Trophoblast cell (in vitro differentiated cells and primary cell): ENCODE data around the gene ALS2CL.

Source experiments
- DNase-seq, 2 donors: peaks; one replicate each; pipeline ENCODE4 v3.0.0-alpha.2; 2016
- H2AFZ ChIP-seq: 2 replicates; pipeline ENCODE4 v1.6.1; 2013; ENCODE audit warnings: low read length, moderate library complexity, mild to moderate bottlenecking; ENCODE audit not compliant: insufficient read depth, poor library complexity
- H2AK5ac ChIP-seq: 2 replicates; pipeline ENCODE4 v1.6.1; 2013; ENCODE audit warnings: mild to moderate bottlenecking, low read length
- H2BK120ac ChIP-seq: 2 replicates; pipeline ENCODE4 v1.6.1; 2013; ENCODE audit warnings: low read length, mild to moderate bottlenecking, moderate library complexity; ENCODE audit not compliant: insufficient read depth, poor library complexity
- H2BK12ac ChIP-seq: 2 replicates; pipeline ENCODE4 v1.6.1; 2013; ENCODE audit warnings: mild to moderate bottlenecking, low read length, moderate library complexity
- H2BK5ac ChIP-seq: 2 replicates; pipeline ENCODE4 v1.6.1; 2013; ENCODE audit warnings: low read length, low read depth, moderate library complexity, mild to moderate bottlenecking; ENCODE audit not compliant: poor library complexity
- H3K14ac ChIP-seq: 2 replicates; pipeline ENCODE4 v1.6.1; 2013; ENCODE audit warnings: mild to moderate bottlenecking, low read length
- H3K18ac ChIP-seq: 2 replicates; pipeline ENCODE4 v1.6.1; 2013; ENCODE audit warnings: mild to moderate bottlenecking, low read length
- H3K23ac ChIP-seq: 2 replicates; pipeline ENCODE4 v1.6.1; 2013; ENCODE audit warnings: low read length
- H3K27ac ChIP-seq: 2 replicates; pipeline ENCODE4 v1.5.1; 2013; ENCODE audit warnings: low read depth, mild to moderate bottlenecking, inconsistent platforms, low read length, moderate library complexity
- H3K27me3 ChIP-seq: 2 replicates; pipeline ENCODE4 v1.6.1; 2013; ENCODE audit warnings: inconsistent platforms, mild to moderate bottlenecking, low read length, moderate library complexity; ENCODE audit not compliant: insufficient read depth
- H3K36me3 ChIP-seq, 2 experiments: 1 replicate in 1 of 2; 2 replicates in 1 of 2; pipeline ENCODE4 v1.6.1; 2013; ENCODE audit warnings: low read length in 2 of 2, mild to moderate bottlenecking in 2 of 2, moderate library complexity in 1 of 2; ENCODE audit not compliant: insufficient read depth in 2 of 2, control insufficient read depth in 1 of 2
- H3K4ac ChIP-seq: 2 replicates; pipeline ENCODE4 v1.6.1; 2013; ENCODE audit warnings: low read depth, mild to moderate bottlenecking, low read length, moderate library complexity
- H3K4me1 ChIP-seq, 2 experiments: 1 replicate in 1 of 2; 2 replicates in 1 of 2; pipeline ENCODE4 v1.6.1; 2013; ENCODE audit warnings: low read length in 2 of 2, mild to moderate bottlenecking in 2 of 2, moderate library complexity in 1 of 2; ENCODE audit not compliant: insufficient read depth in 2 of 2, control insufficient read depth in 1 of 2
- H3K4me2 ChIP-seq: 2 replicates; pipeline ENCODE4 v1.6.1; 2013; ENCODE audit warnings: inconsistent platforms, mild to moderate bottlenecking, low read length, moderate library complexity
- H3K4me3 ChIP-seq: 2 replicates; pipeline ENCODE4 v1.5.1; 2013; ENCODE audit warnings: mild to moderate bottlenecking, low read depth, low read length, inconsistent platforms
- H3K79me1 ChIP-seq: one replicate; pipeline ENCODE4 v1.6.1; 2013; ENCODE audit warnings: low read length
- H3K79me2 ChIP-seq: 2 replicates; pipeline ENCODE4 v1.6.1; 2013; ENCODE audit warnings: low read length, mild to moderate bottlenecking; ENCODE audit not compliant: control insufficient read depth, insufficient read depth, poor library complexity
- H3K9ac ChIP-seq: 2 replicates; pipeline ENCODE4 v1.6.1; 2013; ENCODE audit warnings: mild to moderate bottlenecking, low read length
- H3K9me3 ChIP-seq: 2 replicates; pipeline ENCODE4 v1.6.1; 2013; ENCODE audit warnings: low read depth, mild to moderate bottlenecking, control low read depth, inconsistent platforms, low read length; ENCODE audit not compliant: insufficient read depth
- H4K12ac ChIP-seq: 2 replicates; pipeline ENCODE4 v1.6.1; 2013; ENCODE audit warnings: low read depth, mild to moderate bottlenecking, low read length, moderate library complexity
- H4K8ac ChIP-seq: 2 replicates; pipeline ENCODE4 v1.6.1; 2013; ENCODE audit warnings: low read depth, mild to moderate bottlenecking, low read length, moderate library complexity
- H4K91ac ChIP-seq: one replicate; pipeline ENCODE4 v1.6.1; 2013; ENCODE audit warnings: low read depth, mild to moderate bottlenecking, low read length, moderate library complexity
- WGBS: extraction: QIAGEN DNeasy Blood & Tissue Kit; methylation state at CpG from one replicate; pipeline ENCODE4 v1.1.7; 2013; ENCODE audit warnings: missing lambda C conversion rate; ENCODE audit not compliant: insufficient read length, insufficient coverage; ENCODE audit errors: extremely low coverage; 5-methylcytosine and 5-hydroxymethylcytosine counted together

ALS2CL gene

GRCh38 chr3:46711760-46712159 lies 18.3 kb upstream of the ALS2CL start:
- Histone ChIP-seq H3K4me3 (no peak overlapping the region), H2BK5ac (no peak overlapping the region), H3K79me1 (no peaks in the 10 kb centered on the region), H4K91ac (no peak overlapping the region), H3K23ac (no peak overlapping the region), H3K14ac (no peak overlapping the region), H3K9me3 (peaks cover 7% of the 10 kb centered on the region), H3K27ac (no peak overlapping the region), H3K4ac (no peak overlapping the region), H3K4me2 (no peak overlapping the region), H3K36me3 (no peaks in the 10 kb centered on the region), H3K4me1 (peaks cover 15 to 18% of the 10 kb centered on the region in 2 experiments), H2BK12ac (no peak overlapping the region), H3K27me3 (no peaks in the 10 kb centered on the region), H2AFZ (no peak overlapping the region), H2AK5ac (no peak overlapping the region), H3K9ac (no peak overlapping the region), H2BK120ac (no peak overlapping the region), H4K12ac (no peak overlapping the region), H3K18ac (no peak overlapping the region), H3K79me2 (no peaks in the 10 kb centered on the region), H4K8ac (no peak overlapping the region)
- no peak for DNase-seq
- whole genome bisulfite sequencing = no CpG with 5 or more reads among the region's 7 CpGs

GRCh38 chr3:46711305-46711704 lies 17.8 kb upstream of the ALS2CL start:
- no peak for DNase-seq
- H3K9ac ChIP-seq = no peak overlapping the region
- no peak overlapping the region for H3K18ac ChIP-seq
- no peak overlapping the region for H4K8ac ChIP-seq
- H2BK5ac ChIP-seq = no peak overlapping the region
- H4K91ac ChIP-seq = no peak overlapping the region
- H2AK5ac ChIP-seq = no peak overlapping the region
- H3K9me3 ChIP-seq = peaks cover 7% of the 10 kb centered on the region
- H3K79me2 ChIP-seq = no peaks in the 10 kb centered on the region
- no peak overlapping the region for H3K23ac ChIP-seq
- H2AFZ ChIP-seq = no peak overlapping the region
- H3K4me1 ChIP-seq = peaks cover 19 to 23% of the 10 kb centered on the region in 2 experiments
- no peak overlapping the region for H3K27ac ChIP-seq
- no peak overlapping the region for H3K14ac ChIP-seq
- no peak overlapping the region for H2BK120ac ChIP-seq
- no peaks in the 10 kb centered on the region for H3K36me3 ChIP-seq
- no peaks in the 10 kb centered on the region for H3K27me3 ChIP-seq
- no peak overlapping the region for H4K12ac ChIP-seq
- H2BK12ac ChIP-seq = no peak overlapping the region
- H3K4ac ChIP-seq = no peak overlapping the region
- no peak overlapping the region for H3K4me2 ChIP-seq
- no CpG with 5 or more reads among the region's 2 CpGs for WGBS
- H3K79me1 ChIP-seq = peaks cover 4% of the 10 kb centered on the region
- no peak overlapping the region for H3K4me3 ChIP-seq

GRCh38 chr3:46710671-46711295 lies 17.3 kb upstream of the ALS2CL start:
- H2BK12ac ChIP-seq = no peak overlapping the region
- H3K36me3 ChIP-seq = no peaks in the 10 kb centered on the region
- no peak overlapping the region for H2AFZ ChIP-seq
- H3K4me3 ChIP-seq = no peak overlapping the region
- no peaks in the 10 kb centered on the region for H3K79me2 ChIP-seq
- peaks cover 23 to 27% of the 10 kb centered on the region in 2 experiments for H3K4me1 ChIP-seq
- no peak overlapping the region for H3K23ac ChIP-seq
- H3K18ac ChIP-seq = no peak overlapping the region
- DNase-seq = no peak
- no peak overlapping the region for H4K91ac ChIP-seq
- H4K8ac ChIP-seq = no peak overlapping the region
- H3K79me1 ChIP-seq = peaks cover 4% of the 10 kb centered on the region
- H3K27me3 ChIP-seq = no peaks in the 10 kb centered on the region
- H2BK120ac ChIP-seq = no peak overlapping the region
- peaks cover 7% of the 10 kb centered on the region for H3K9me3 ChIP-seq
- H4K12ac ChIP-seq = no peak overlapping the region
- H3K14ac ChIP-seq = no peak overlapping the region
- H2AK5ac ChIP-seq = no peak overlapping the region
- no peak overlapping the region for H3K27ac ChIP-seq
- no peak overlapping the region for H2BK5ac ChIP-seq
- H3K9ac ChIP-seq = no peak overlapping the region
- H3K4me2 ChIP-seq = no peak overlapping the region
- no peak overlapping the region for H3K4ac ChIP-seq
- WGBS = no CpG with 5 or more reads among the region's 6 CpGs

- Histone ChIP-seq H3K14ac (no peak overlapping the region), H3K4me2 (no peak overlapping the region), H3K36me3 (no peaks in the 10 kb centered on the region), H3K18ac (no peak overlapping the region), H2BK5ac (no peak overlapping the region), H2BK12ac (no peak overlapping the region), H2AFZ (no peak overlapping the region), H3K4me1 (peaks cover 26 to 29% of the 10 kb centered on the region in 2 experiments), H3K79me2 (no peaks in the 10 kb centered on the region), H3K27ac (no peak overlapping the region), H4K91ac (no peak overlapping the region), H3K9me3 (peaks cover 7% of the 10 kb centered on the region), H2BK120ac (no peak overlapping the region), H3K9ac (no peak overlapping the region), H4K12ac (no peak overlapping the region), H4K8ac (no peak overlapping the region), H3K4ac (no peak overlapping the region), H3K23ac (no peak overlapping the region), H2AK5ac (no peak overlapping the region), H3K4me3 (no peak overlapping the region), H3K79me1 (peaks cover 4% of the 10 kb centered on the region), H3K27me3 (no peaks in the 10 kb centered on the region)
- WGBS = no CpG with 5 or more reads among the region's 7 CpGs
- no peak for DNase-seq
Observed at GRCh38 chr3:46710229-46710628, 16.8 kb upstream of the ALS2CL start.
